ENCODE measurements around the gene RTN1.

The RTN1 gene

DNA sequence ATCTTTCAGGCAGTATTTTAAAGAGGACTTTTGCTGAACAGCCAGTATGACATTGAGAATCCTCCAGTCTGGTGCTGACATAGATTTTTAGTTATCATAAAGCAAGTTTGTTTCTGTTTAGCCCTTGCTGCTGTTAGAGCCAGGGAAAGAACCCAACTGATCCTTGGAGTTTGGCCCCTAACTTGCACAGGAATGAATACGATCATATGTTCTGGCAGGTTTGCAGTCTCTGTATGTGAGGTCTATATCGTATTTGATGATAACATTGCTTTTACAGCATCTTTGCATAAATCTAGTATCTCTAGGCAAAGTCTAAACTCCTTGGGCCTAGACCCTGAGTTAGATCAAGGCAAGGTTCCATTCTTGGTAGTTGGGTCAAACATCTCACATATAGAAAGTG, 289.7 kb downstream of the RTN1 start:
- TF ChIP-seq GATA2 (IDR thresholded peaks at IDR 0.05; ENCODE audit: low read depth, low read length) (no peak), GATA3 (IDR thresholded peaks at IDR 0.05; ENCODE audit: low read depth, low read length) (no peak)

DNA sequence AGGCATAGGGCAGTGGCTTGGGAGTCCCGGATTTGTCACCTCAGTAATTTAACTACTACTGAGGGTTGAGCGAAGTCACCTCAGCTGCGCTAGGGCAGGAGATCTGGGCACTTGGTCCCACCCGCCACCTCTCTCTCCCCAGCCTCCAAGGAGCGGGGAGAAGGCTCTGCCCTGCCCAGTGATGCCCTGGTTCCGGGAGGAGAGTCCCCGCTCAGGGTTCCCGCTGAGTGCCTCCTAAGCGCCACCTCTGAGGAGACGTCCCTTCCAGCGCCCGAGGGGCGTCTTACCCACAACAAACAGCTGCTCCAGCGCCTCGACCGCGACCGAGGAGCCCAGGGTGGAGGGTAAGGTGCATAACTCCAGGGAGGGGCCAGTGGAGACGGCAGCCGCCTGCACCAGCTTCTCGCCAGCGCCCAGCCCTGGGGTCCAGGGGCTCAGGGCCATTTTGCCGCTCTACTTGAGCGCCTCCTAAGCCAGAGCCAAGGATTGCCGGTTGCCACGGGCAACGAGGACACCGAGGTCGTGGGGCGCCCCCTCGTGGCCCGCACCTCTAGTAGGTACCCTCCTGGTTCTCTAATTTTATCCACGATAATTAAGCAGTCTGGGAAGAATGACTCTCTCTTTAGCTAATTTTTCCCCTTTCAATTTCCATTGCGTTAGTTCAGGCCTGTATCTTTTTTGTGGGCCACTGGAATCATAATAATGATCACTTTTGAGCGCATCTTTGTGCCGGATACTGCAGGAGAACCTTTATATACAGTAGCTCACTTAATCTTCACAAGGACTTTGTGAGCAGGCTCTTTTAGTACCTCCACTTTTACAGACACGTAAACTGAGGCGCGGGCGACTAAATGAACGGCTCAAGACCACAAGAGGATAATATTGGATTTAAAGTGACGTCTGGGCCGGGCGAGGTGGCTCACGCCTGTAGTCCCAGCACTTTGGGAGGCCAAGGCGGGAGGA, 294.0 kb downstream of the RTN1 start, which contains the start of gene CCDC175:
Gene CCDC175 (minus strand): TSS at position 481 of the 963 bp plus-strand sequence. CDS start 37 bp downstream, at position 444.
- TF ChIP-seq GATA3 (IDR thresholded peaks at IDR 0.05; ENCODE audit: low read depth, low read length) (no peak), GATA2 (IDR thresholded peaks at IDR 0.05; ENCODE audit: low read depth, low read length) (no peak)

DNA sequence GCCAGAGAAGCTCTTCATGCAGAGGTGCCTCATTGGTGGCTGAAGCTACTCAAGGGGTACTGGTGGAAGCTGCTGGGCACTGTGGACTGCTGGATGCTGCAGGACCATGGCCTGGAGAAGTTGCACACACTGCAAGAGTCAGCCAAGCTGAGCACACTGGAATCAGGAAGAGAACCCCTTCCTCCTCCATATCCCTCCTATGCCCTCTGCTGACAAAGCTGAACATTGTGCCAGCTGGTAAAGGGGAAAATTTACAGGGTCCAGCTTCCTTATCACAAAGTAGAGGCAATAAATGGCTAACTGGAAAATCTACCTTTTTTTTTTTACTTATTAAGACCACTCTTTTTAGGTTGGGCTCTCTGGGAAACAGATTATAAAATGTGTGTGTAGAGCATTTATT, 300.5 kb downstream of the RTN1 start:
- no peak for TF ChIP-seq GATA2 (IDR thresholded peaks at IDR 0.05; ENCODE audit: low read depth, low read length)
- TF ChIP-seq GATA3 (IDR thresholded peaks at IDR 0.05; ENCODE audit: low read depth, low read length): no peak

DNA sequence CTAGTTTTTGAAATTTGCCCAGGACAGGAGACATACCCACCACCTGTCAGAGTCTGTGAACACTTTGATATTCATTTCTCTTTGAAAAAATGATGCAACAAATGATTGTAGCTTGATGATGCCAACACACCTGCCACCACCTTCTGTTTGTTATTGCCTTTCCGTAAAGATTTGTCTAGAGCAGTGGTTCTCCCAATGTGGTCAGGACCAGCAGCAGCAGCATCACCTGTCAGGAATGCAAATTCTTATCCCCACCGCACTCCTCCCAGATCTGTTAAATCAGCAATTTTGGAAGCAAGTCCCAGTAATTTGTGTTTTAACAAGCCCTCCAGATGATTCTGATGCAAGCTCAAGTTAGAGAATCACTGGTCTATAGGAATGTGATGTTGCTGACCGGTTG, 303.9 kb downstream of the RTN1 start:
- no peak for TF ChIP-seq GATA3 (IDR thresholded peaks at IDR 0.05; ENCODE audit: low read depth, low read length)
- no peak for TF ChIP-seq GATA2 (IDR thresholded peaks at IDR 0.05; ENCODE audit: low read depth, low read length)

DNA sequence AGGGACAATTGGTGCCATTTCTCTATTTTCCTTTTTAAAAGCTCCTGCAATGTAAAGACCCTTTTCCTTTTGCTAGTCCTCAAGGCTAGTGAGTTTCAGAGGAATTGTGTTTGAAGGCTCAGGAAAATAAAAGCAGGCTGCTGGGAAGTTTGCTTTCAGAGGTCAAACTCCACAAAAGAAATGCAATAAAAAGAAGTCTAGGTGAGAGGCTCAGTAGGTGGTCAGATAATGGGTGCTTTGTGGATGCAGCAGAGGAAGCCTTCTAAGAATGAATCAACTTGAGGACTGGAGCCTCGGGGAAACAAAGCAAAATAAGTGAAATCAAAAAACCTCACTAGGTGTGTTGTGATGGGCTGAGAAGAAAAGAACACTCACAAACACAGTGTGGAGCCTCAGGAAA, 304.3 kb downstream of the RTN1 start:
- TF ChIP-seq GATA3 (IDR thresholded peaks at IDR 0.05; ENCODE audit: low read depth, low read length) (no peak), GATA2 (IDR thresholded peaks at IDR 0.05; ENCODE audit: low read depth, low read length) (no peak)

- TF ChIP-seq GATA2 (IDR thresholded peaks at IDR 0.05; ENCODE audit: low read depth, low read length) (no peak), GATA3 (IDR thresholded peaks at IDR 0.05; ENCODE audit: low read depth, low read length) (no peak)
Measured at GRCh38 chr14:59565087-59565486, 305.5 kb downstream of the RTN1 start.

DNA sequence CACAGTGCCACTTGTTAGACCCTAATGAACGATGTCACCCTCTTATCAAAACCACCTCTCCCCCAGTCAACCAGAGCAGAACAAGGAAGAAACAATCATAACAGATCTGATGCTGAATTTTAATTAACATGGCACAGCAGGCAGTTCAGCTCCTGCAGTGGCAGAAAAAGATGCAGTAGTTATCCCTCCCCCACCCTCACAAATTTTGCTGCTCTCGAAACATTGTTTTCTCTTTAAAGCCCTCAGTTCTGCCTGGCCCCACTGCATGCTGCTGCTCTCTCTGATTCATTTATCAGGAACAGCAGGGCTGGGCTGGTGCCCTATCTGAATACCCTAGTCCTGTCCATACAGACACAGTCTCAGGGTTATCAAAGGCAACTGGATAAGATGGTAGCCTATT, 306.2 kb downstream of the RTN1 start:
- TF ChIP-seq GATA2 (IDR thresholded peaks at IDR 0.05; ENCODE audit: low read depth, low read length) (no peak), GATA3 (IDR thresholded peaks at IDR 0.05; ENCODE audit: low read depth, low read length) (no peak)

- TF ChIP-seq GATA3 (IDR thresholded peaks at IDR 0.05; ENCODE audit: low read depth, low read length): no peak
- no peak for TF ChIP-seq GATA2 (IDR thresholded peaks at IDR 0.05; ENCODE audit: low read depth, low read length)
Measured at GRCh38 chr14:59547310-59547709, 323.3 kb downstream of the RTN1 start.
